A673 (cell line): ENCODE measurements around the gene S100A12. TPM values are rescaled to one million over a fixed set of nuclear protein-coding genes. Genes with fewer than 3 reads are reported as not detected.

Source experiments
- BruUV-seq: library from RNA; stranded (reverse); fragments of 400-500 nt; replicated peaks from 2 replicates; lab custom pipeline; 2021; lab: Mats Ljungman, UMichigan
- CTCF ChIA-PET: fragments of 300-600 bp; sonication (Branson Sonifier 250); formaldehyde crosslinking; loops from one replicate; lab custom pipeline; 2022; ENCODE audit warnings: antibody characterized with exemption; lab: Charles Lee
- POLR2A ChIA-PET: fragments of 300-600 bp; sonication (Branson Sonifier 250); formaldehyde crosslinking; loops from one replicate; lab custom pipeline; 2022; ENCODE audit warnings: antibody characterized with exemption; ENCODE audit not compliant: low non-redundant PET; lab: Charles Lee
- DNase-seq: peaks from one replicate; pipeline ENCODE4 v3.0.0-alpha.2; 2015; ENCODE audit warnings: low spot score
- H3K27ac ChIP-seq: fragments of 200-600 bp; sonication (generic); 2 replicates; pipeline ENCODE4 v1.5.1; 2016; ENCODE audit warnings: mixed run types, low read depth, mild to moderate bottlenecking, mixed read lengths, antibody characterized with exemption, low read length; ENCODE audit not compliant: poor library complexity, severe bottlenecking
- H3K27me3 ChIP-seq: fragments of 200-600 bp; sonication (generic); replicated peaks from 2 replicates; pipeline ENCODE4 v1.6.1; 2017; ENCODE audit warnings: mixed run types, low read depth, mild to moderate bottlenecking, mixed read lengths, antibody characterized with exemption, low read length; ENCODE audit not compliant: insufficient read depth, poor library complexity
- H3K36me3 ChIP-seq: fragments of 200-600 bp; sonication (generic); 2 replicates; pipeline ENCODE4 v1.6.1; 2016; ENCODE audit warnings: mixed run types, mild to moderate bottlenecking, mixed read lengths, antibody characterized with exemption, low read length; ENCODE audit not compliant: insufficient read depth, poor library complexity, severe bottlenecking
- H3K4me1 ChIP-seq: fragments of 200-600 bp; sonication (generic); 2 replicates; pipeline ENCODE4 v1.6.1; 2017; ENCODE audit warnings: mixed run types, mild to moderate bottlenecking, mixed read lengths, antibody characterized with exemption, low read length; ENCODE audit not compliant: insufficient read depth, poor library complexity, severe bottlenecking
- H3K4me3 ChIP-seq: fragments of 200-600 bp; sonication (generic); 2 replicates; pipeline ENCODE4 v1.5.1; 2016; ENCODE audit warnings: low read depth, mixed run types, mild to moderate bottlenecking, mixed read lengths, low read length; ENCODE audit not compliant: poor library complexity, severe bottlenecking
- H3K9me3 ChIP-seq: fragments of 200-600 bp; sonication (generic); 2 replicates; pipeline ENCODE4 v1.6.1; 2016; ENCODE audit warnings: mixed run types, low read depth, mild to moderate bottlenecking, mixed read lengths, antibody characterized with exemption, low read length; ENCODE audit not compliant: poor library complexity, severe bottlenecking
- EZH2 ChIP-seq: fragments of 200-600 bp; sonication (generic); IDR thresholded peaks from 2 replicates; pipeline ENCODE4 v1.6.1; 2017; ENCODE audit warnings: borderline replicate concordance, low read depth, mild to moderate bottlenecking, mixed read lengths, antibody characterized with exemption, low read length; ENCODE audit not compliant: poor library complexity, severe bottlenecking
- intact Hi-C: fragments of 100-400 bp; cut with micrococcal nuclease; formaldehyde crosslinking; loops from one replicate; pipeline ENCODE4 v1.10.0; 2022; ENCODE audit not compliant: unreplicated experiment
- total RNA-seq: library from RNA; stranded (reverse); gene quantifications from 2 replicates; pipeline ENCODE4 v1.2.3, GENCODE V29; 2021
- TF ChIP-seq, protein P1 (sequence below): fragments of 300-800, 200-600 bp; sonication (generic); conservative IDR thresholded peaks from 2 replicates; pipeline ENCODE4 v1.5.1; 2017; ENCODE audit warnings: low read depth, mild to moderate bottlenecking, antibody characterized with exemption, low read length, moderate library complexity, mixed read lengths

The S100A12 gene
- total RNA-seq, 1 experiment from 2014 or later = not detected

DNA sequence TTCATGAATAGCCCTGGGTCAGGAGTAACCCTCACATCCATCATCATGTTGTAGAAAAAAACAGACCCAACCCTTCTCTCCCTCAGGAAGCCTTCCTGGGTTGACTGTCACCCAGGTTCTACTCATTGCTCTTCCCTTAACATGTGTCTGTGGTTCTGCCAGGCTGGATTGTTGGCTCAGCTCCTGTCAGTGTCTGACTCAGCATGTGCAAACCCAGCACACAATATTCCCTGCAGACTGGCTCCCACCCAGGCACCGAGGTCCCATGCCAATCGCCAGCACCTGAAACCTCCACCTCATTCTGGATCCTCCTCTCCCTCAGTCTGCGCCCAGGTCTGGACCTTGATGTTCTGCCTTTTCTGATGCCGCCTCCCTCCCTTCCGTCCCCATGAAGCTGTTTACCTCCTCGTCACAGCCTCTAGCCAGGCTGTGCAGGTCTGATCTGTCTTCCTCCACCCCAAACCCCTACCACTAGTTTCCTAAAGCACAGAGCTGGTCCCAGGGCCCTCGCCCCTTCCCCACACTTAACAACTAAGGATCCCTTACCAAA is 19.8 kb upstream of the S100A12 start:
- Histone ChIP-seq H3K27me3 (peaks cover 72% of the 10 kb centered on the region), H3K9me3 (no peaks in the 10 kb centered on the region), H3K4me3 (no peak overlapping the region), H3K27ac (no peak overlapping the region), H3K36me3 (no peaks in the 10 kb centered on the region), H3K4me1 (no peaks in the 10 kb centered on the region)
- BruUV-seq = no TSS peak
- DNase-seq = no peak
- intact Hi-C loops = no loop called here
- TF ChIP-seq, protein P1, sequence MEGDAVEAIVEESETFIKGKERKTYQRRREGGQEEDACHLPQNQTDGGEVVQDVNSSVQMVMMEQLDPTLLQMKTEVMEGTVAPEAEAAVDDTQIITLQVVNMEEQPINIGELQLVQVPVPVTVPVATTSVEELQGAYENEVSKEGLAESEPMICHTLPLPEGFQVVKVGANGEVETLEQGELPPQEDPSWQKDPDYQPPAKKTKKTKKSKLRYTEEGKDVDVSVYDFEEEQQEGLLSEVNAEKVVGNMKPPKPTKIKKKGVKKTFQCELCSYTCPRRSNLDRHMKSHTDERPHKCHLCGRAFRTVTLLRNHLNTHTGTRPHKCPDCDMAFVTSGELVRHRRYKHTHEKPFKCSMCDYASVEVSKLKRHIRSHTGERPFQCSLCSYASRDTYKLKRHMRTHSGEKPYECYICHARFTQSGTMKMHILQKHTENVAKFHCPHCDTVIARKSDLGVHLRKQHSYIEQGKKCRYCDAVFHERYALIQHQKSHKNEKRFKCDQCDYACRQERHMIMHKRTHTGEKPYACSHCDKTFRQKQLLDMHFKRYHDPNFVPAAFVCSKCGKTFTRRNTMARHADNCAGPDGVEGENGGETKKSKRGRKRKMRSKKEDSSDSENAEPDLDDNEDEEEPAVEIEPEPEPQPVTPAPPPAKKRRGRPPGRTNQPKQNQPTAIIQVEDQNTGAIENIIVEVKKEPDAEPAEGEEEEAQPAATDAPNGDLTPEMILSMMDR = no peak
- no peak for TF ChIP-seq EZH2
- ChIA-PET CTCF (no interaction called here), POLR2A (no interaction called here)

DNA sequence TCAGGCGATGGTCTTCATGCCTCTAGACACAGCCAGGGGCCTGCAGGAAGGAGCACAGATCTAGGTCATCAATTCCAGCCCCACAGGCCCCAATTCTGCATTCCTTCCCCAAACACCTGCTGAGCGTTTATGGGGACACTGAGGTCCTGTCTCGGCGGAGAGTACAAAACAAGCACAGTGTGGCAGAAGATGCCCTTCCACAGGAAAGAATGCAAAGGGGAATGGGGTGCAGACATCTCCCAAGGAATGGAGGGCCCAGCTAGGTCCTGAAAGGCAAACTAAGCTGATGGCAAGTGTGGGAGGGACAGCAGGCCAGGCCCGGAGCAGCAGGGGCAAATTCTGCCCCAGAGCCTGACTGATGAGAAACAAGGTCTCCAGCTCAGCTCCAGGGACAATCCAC is 19.0 kb upstream of the S100A12 start:
- intact Hi-C loops = no loop called here
- ChIA-PET POLR2A (no interaction called here), CTCF (no interaction called here)
- Histone ChIP-seq H3K27me3 (peaks cover 72% of the 10 kb centered on the region), H3K27ac (no peak overlapping the region), H3K9me3 (no peaks in the 10 kb centered on the region), H3K4me3 (no peak overlapping the region), H3K4me1 (no peaks in the 10 kb centered on the region), H3K36me3 (no peaks in the 10 kb centered on the region)
- no TSS peak for BruUV-seq
- TF ChIP-seq, protein P1 = no peak
- no peak for TF ChIP-seq EZH2
- DNase-seq = no peak

DNA sequence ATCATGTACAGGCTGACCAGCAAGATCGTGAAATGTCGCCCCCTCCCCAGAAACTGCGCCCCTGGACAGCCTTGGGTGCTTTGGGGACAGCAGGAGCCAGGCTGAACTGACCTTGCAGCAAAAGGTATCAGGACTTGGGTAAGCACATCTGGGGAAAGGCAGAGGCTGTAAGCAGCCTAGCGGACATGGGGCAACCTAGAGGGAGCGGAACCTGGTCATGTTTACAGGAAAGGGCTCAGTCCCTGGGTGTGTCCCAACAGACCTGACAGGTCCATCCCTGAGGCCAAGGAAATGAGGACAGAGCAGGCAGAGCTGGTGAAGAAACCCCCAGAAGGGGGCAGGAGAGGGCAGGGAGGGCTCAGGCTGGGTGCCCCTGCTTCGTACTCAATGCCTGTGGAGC is 18.5 kb upstream of the S100A12 start:
- intact Hi-C loops = no loop called here
- Histone ChIP-seq H3K4me3 (no peak overlapping the region), H3K4me1 (no peaks in the 10 kb centered on the region), H3K27me3 (peaks cover 72% of the 10 kb centered on the region), H3K36me3 (no peaks in the 10 kb centered on the region), H3K9me3 (no peaks in the 10 kb centered on the region), H3K27ac (no peak overlapping the region)
- POLR2A ChIA-PET = no interaction called here
- CTCF ChIA-PET = no interaction called here
- no TSS peak for BruUV-seq
- DNase-seq = no peak
- no peak for TF ChIP-seq EZH2
- TF ChIP-seq, protein P1 = no peak
